Measurements from ENCODE around the gene FLOT1. TPM values are rescaled to one million over a fixed set of nuclear protein-coding genes. Genes with fewer than 3 reads are reported as not detected.
A peak's percentile ranks its signal among the peaks of the same experiment; 100 is the strongest.

FLOT1 gene
- total and polyA plus RNA-seq, 9 of the 15 experiments (the other 6 are each of a cell fraction or from before 2014, with no cell fraction given): 11.7 to 149 (median 118) TPM

GRCh38 chr6:30743099-30744053 lies 889 bp upstream of the FLOT1 start (continued):
- TF ChIP-seq HMG20A (CRISPR knock-in tag; conservative IDR thresholded peaks at IDR 0.05) (no peak), FUS (optimal IDR thresholded peaks at IDR 0.05; ENCODE audit: low read depth, low read length) (no peak), HEY1 (CRISPR knock-in tag; IDR thresholded peaks at IDR 0.05; ENCODE audit: borderline replicate concordance) (no peak), E2F1 (CRISPR knock-in tag; IDR thresholded peaks at IDR 0.05) (no peak), GABPB1 (CRISPR knock-in tag; IDR thresholded peaks at IDR 0.05) (peak; percentile 1; the same call in 1 of the 2 replicates), POLR2H (tag; IDR thresholded peaks at IDR 0.05; ENCODE audit: low read depth) (peak; percentile 90; the same call in 1 of the 2 replicates), ZNF174 (CRISPR knock-in tag; IDR thresholded peaks at IDR 0.05) (0 out of 2 replicates have a peak, but pooled peaks have one; percentile 20), STAT5A (IDR thresholded peaks at IDR 0.05; ENCODE audit: borderline replicate concordance, low read length) (no peak), MYC (IDR thresholded peaks at IDR 0.05; ENCODE audit: low read depth, low read length) (no peak; the same call in 1 of the 2 replicates), MYC (CRISPR knock-in tag; IDR thresholded peaks at IDR 0.05; ENCODE audit: borderline replicate concordance, low read depth) (peak; percentile 78; the same call in 1 of the 2 replicates), ZNF124 (CRISPR knock-in tag; IDR thresholded peaks at IDR 0.05) (no peak), RHOXF2B (CRISPR knock-in tag; conservative IDR thresholded peaks at IDR 0.05) (no peak), ZNF79 (CRISPR knock-in tag; IDR thresholded peaks at IDR 0.05; ENCODE audit: low read depth) (no peak), BRF1 (IDR thresholded peaks at IDR 0.05; ENCODE audit: borderline replicate concordance, extremely low read depth, insufficient read length) (no peak)
- TF ChIP-seq, protein P1, sequence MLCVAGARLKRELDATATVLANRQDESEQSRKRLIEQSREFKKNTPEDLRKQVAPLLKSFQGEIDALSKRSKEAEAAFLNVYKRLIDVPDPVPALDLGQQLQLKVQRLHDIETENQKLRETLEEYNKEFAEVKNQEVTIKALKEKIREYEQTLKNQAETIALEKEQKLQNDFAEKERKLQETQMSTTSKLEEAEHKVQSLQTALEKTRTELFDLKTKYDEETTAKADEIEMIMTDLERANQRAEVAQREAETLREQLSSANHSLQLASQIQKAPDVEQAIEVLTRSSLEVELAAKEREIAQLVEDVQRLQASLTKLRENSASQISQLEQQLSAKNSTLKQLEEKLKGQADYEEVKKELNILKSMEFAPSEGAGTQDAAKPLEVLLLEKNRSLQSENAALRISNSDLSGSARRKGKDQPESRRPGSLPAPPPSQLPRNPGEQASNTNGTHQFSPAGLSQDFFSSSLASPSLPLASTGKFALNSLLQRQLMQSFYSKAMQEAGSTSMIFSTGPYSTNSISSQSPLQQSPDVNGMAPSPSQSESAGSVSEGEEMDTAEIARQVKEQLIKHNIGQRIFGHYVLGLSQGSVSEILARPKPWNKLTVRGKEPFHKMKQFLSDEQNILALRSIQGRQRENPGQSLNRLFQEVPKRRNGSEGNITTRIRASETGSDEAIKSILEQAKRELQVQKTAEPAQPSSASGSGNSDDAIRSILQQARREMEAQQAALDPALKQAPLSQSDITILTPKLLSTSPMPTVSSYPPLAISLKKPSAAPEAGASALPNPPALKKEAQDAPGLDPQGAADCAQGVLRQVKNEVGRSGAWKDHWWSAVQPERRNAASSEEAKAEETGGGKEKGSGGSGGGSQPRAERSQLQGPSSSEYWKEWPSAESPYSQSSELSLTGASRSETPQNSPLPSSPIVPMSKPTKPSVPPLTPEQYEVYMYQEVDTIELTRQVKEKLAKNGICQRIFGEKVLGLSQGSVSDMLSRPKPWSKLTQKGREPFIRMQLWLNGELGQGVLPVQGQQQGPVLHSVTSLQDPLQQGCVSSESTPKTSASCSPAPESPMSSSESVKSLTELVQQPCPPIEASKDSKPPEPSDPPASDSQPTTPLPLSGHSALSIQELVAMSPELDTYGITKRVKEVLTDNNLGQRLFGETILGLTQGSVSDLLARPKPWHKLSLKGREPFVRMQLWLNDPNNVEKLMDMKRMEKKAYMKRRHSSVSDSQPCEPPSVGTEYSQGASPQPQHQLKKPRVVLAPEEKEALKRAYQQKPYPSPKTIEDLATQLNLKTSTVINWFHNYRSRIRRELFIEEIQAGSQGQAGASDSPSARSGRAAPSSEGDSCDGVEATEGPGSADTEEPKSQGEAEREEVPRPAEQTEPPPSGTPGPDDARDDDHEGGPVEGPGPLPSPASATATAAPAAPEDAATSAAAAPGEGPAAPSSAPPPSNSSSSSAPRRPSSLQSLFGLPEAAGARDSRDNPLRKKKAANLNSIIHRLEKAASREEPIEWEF (CRISPR knock-in tag; IDR thresholded peaks at IDR 0.05): no peak
- TF ChIP-seq, protein P2, sequence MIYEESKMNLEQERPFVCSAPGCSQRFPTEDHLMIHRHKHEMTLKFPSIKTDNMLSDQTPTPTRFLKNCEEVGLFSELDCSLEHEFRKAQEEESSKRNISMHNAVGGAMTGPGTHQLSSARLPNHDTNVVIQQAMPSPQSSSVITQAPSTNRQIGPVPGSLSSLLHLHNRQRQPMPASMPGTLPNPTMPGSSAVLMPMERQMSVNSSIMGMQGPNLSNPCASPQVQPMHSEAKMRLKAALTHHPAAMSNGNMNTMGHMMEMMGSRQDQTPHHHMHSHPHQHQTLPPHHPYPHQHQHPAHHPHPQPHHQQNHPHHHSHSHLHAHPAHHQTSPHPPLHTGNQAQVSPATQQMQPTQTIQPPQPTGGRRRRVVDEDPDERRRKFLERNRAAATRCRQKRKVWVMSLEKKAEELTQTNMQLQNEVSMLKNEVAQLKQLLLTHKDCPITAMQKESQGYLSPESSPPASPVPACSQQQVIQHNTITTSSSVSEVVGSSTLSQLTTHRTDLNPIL (CRISPR knock-in tag; IDR thresholded peaks at IDR 0.05): no peak
- TF ChIP-seq, protein P3, sequence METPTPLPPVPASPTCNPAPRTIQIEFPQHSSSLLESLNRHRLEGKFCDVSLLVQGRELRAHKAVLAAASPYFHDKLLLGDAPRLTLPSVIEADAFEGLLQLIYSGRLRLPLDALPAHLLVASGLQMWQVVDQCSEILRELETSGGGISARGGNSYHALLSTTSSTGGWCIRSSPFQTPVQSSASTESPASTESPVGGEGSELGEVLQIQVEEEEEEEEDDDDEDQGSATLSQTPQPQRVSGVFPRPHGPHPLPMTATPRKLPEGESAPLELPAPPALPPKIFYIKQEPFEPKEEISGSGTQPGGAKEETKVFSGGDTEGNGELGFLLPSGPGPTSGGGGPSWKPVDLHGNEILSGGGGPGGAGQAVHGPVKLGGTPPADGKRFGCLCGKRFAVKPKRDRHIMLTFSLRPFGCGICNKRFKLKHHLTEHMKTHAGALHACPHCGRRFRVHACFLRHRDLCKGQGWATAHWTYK (CRISPR knock-in tag; IDR thresholded peaks at IDR 0.05): no peak
